Left lung (tissue), 10 donors: ENCODE results near the gene SPINT2. TPM values are rescaled to one million over a fixed set of nuclear protein-coding genes. Genes with fewer than 3 reads are reported as not detected.

Source experiments
- ATAC-seq: fragments of 200-7000 bp; cut with Tn5 transposase; one replicate; pipeline ENCODE4 v1.9.1; 2020; ENCODE audit warnings: moderate library complexity
- DNase-seq, 4 donors: peaks; one replicate each; pipeline ENCODE4 v3.0.0-alpha.2; 2013 to 2020
- H3K27ac ChIP-seq, 2 donors: fragments of 200-600 bp; sonication (generic) in 1 of 2; one replicate each; pipeline versions ENCODE4 v1.5.0 to v1.8.0; 2020 to 2021
- H3K27me3 ChIP-seq, 2 donors: fragments of 200-600 bp; sonication (generic) in 1 of 2; one replicate each; pipeline versions ENCODE4 v1.5.0 to v1.8.0; 2020 to 2021
- H3K36me3 ChIP-seq, 2 donors: fragments of 200-600 bp; sonication (generic) in 1 of 2; one replicate each; pipeline versions ENCODE4 v1.5.0 to v1.8.0; 2020 to 2021
- H3K4me1 ChIP-seq, 2 donors: fragments of 200-600 bp; one replicate each; pipeline ENCODE4 v1.8.0; 2021
- H3K4me3 ChIP-seq, 2 donors: fragments of 200-600 bp; sonication (generic) in 1 of 2; one replicate each; pipeline versions ENCODE4 v1.5.0 to v1.8.0; 2020 to 2021; ENCODE audit warnings: mild to moderate bottlenecking in 1 of 2
- H3K9me3 ChIP-seq, 2 donors: fragments of 200-600 bp; sonication (generic) in 1 of 2; one replicate each; pipeline versions ENCODE4 v1.5.0 to v1.8.0; 2020 to 2021
- intact Hi-C, 2 donors: fragments of 100-400 bp; cut with DNase I; formaldehyde crosslinking; loops; one replicate each; pipeline versions ENCODE4 v1.11.2 to v1.14.2; 2022
- polyA plus RNA-seq, 6 donors: library from polyadenylated mRNA; unstranded; fragments of 120-200 nt; gene quantifications; one replicate each; pipeline ENCODE4 v1.2.1, GENCODE V29; 2013; ENCODE audit not compliant: insufficient read length in 6 of 6
- total RNA-seq, 2 donors: library from RNA; stranded (reverse); fragmentation: NEBNext Ultra II Directional; extraction: Animal tissue kit (Norgen Biotek cat#: 25700); gene quantifications; one replicate each; pipeline ENCODE4 v1.2.1, GENCODE V29; 2021
- TF ChIP-seq, protein P1 (sequence below), 2 donors: fragments of 200-600 bp; sonication (generic) in 1 of 2; IDR thresholded peaks; one replicate each; pipeline versions ENCODE4 v1.5.0 to v1.8.0; 2021; ENCODE audit warnings: antibody characterized with exemption in 2 of 2
- donor health status: DM: no; HTN: yes; CAD: no.
- donor health status: DM: no; HTN: no; CAD: no.

The SPINT2 gene
- total and polyA plus RNA-seq, 8 donors: 206 to 317 (median 218) TPM

- Histone ChIP-seq H3K36me3 (no peaks in the 10 kb centered on the region), H3K27me3 (no peaks in the 10 kb centered on the region), H3K27ac (peak within 1 kb of the TSS; percentile 78 to 92), H3K4me1 (peaks cover 15 to 72% of the 10 kb centered on the region in 2 donors), H3K4me3 (peak within 1 kb of the TSS; percentile 59 to 60), H3K9me3 (no peaks in the 10 kb centered on the region)
- intact Hi-C loops: no loop called here
- TF ChIP-seq, protein P1, sequence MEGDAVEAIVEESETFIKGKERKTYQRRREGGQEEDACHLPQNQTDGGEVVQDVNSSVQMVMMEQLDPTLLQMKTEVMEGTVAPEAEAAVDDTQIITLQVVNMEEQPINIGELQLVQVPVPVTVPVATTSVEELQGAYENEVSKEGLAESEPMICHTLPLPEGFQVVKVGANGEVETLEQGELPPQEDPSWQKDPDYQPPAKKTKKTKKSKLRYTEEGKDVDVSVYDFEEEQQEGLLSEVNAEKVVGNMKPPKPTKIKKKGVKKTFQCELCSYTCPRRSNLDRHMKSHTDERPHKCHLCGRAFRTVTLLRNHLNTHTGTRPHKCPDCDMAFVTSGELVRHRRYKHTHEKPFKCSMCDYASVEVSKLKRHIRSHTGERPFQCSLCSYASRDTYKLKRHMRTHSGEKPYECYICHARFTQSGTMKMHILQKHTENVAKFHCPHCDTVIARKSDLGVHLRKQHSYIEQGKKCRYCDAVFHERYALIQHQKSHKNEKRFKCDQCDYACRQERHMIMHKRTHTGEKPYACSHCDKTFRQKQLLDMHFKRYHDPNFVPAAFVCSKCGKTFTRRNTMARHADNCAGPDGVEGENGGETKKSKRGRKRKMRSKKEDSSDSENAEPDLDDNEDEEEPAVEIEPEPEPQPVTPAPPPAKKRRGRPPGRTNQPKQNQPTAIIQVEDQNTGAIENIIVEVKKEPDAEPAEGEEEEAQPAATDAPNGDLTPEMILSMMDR (IDR thresholded peaks at IDR 0.05): no peak
- ATAC-seq (peak; percentile 96), DNase-seq (peak; percentile 90 to 98 (median 96))
Measured at GRCh38 chr19:38315657-38316476, 51.5 kb downstream of the SPINT2 start, which contains the start of gene YIF1B. TSS of gene YIF1B (minus strand) at chr19:38315947. CDS start at chr19:38315917, 30 bp downstream.

DNA sequence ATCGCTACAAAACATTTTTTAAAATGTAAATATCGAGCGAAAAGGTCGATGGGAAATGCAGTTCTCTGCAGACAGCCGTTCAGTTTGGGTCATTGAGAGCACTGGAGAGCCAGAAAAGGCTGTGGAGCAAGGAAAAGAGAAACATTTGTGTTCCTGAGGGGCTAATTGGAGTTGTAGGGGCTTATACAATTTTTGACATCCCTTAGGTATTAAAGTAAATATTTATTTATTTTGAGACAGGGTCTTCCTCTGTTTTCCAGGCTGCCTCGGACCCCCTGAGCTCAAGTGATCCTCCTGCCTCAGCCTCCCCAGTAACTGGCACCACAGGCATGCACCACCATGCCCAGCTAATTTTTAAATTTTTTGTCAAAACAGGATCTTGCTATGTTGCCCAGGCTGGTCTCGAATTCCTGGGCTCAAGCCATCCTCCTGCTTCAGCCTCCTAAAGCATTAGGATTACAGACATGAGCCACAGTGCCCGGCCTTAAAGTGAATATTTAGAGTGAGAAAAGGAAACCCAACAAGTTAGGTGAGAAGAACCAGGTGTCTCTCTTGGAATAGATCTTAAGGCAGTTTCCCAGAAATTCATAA is 52.2 kb downstream of the SPINT2 start:
- Histone ChIP-seq H3K9me3 (no peaks in the 10 kb centered on the region), H3K4me1 (peaks cover 22 to 79% of the 10 kb centered on the region in 2 donors), H3K27me3 (no peaks in the 10 kb centered on the region), H3K36me3 (no peaks in the 10 kb centered on the region), H3K4me3 (peak overlapping the region; percentile 19 to 59), H3K27ac (peak overlapping the region; percentile 78 to 92)
- ATAC-seq: no peak
- DNase-seq: no peak
- intact Hi-C loops: no loop called here
- TF ChIP-seq, protein P1 (IDR thresholded peaks at IDR 0.05): no peak

- intact Hi-C loops: no loop called here
- Histone ChIP-seq H3K27me3 (no peaks in the 10 kb centered on the region), H3K4me1 (peaks cover 27 to 84% of the 10 kb centered on the region in 2 donors), H3K4me3 (peak overlapping the region in 1 of 2 donors; percentile 59), H3K27ac (peak overlapping the region; percentile 78 to 92), H3K36me3 (no peaks in the 10 kb centered on the region), H3K9me3 (no peaks in the 10 kb centered on the region)
- peak in 1 of 4 donors; percentile 36 for DNase-seq
- ATAC-seq: no peak
- TF ChIP-seq, protein P1 (IDR thresholded peaks at IDR 0.05): no peak
Measured at GRCh38 chr19:38317104-38317612, 52.8 kb downstream of the SPINT2 start.

DNA sequence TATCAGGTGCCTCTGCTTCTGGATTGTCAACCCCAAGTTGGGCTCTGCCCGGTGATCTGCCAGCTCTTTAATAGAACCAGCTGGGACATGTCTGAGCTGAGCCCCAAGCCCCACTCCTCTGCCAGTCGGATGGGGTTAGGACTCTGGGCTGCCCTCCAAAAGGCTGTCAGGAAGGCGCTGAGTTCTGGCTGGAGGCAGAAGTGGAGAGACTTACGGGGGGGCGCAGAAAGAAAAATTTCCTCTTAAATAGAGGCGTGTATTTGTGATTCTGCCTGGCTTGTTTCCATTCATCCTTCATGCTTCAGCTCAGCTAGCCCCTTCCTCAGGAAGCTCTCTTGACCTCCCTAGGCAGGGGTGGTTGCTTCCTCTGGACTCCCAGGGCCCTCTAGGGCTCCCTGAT is 54.3 kb downstream of the SPINT2 start:
- TF ChIP-seq, protein P1 (IDR thresholded peaks at IDR 0.05): no peak
- Histone ChIP-seq H3K4me3 (no peak overlapping the region), H3K27me3 (no peaks in the 10 kb centered on the region), H3K36me3 (no peaks in the 10 kb centered on the region), H3K4me1 (peaks cover 27 to 72% of the 10 kb centered on the region in 2 donors), H3K9me3 (no peaks in the 10 kb centered on the region), H3K27ac (no peak overlapping the region)
- peak in 1 of 4 donors; percentile 70 for DNase-seq
- no peak for ATAC-seq
- intact Hi-C loops: no loop called here
